IPS DF 4.7 (cell line): ENCODE data around the gene CXorf51B.
"Not testable (repeated sequence)": the region's sequence is repeated elsewhere in the genome, so short reads cannot be mapped to it uniquely, and the experiment has no call there.

Experiments
- DNase-seq: peaks from one replicate; pipeline ENCODE4 v3.0.0-alpha.2; 2013; ENCODE audit warnings: low spot score; ENCODE audit errors: extremely low read depth

Gene CXorf51B

GRCh38 chrX:146809471-146809870 is at the start of gene CXorf51B:
TSS of gene CXorf51B (plus strand) at chrX:146809771. CDS start at chrX:146809792, 21 bp downstream.
- not testable (repeated sequence) for DNase-seq

- DNase-seq, result not testable (repeated sequence)
Observed at GRCh38 chrX:146814644-146815043, 5.1 kb downstream of the CXorf51B start, which contains the start of gene CXorf51A. TSS of gene CXorf51A (minus strand) at chrX:146814744. CDS start at chrX:146814723, 21 bp downstream.

- no peak for DNase-seq
Observed at GRCh38 chrX:146831994-146832393, 22.4 kb downstream of the CXorf51B start.

- DNase-seq, result no peak
Observed at GRCh38 chrX:146854281-146854680, 44.7 kb downstream of the CXorf51B start.
